ENCODE measurements around the gene PSMC2. TPM values are rescaled to one million over a fixed set of nuclear protein-coding genes. Genes with fewer than 3 reads are reported as not detected.

Gene PSMC2
- total RNA-seq, 1 experiment from 2014 or later: 171 TPM

DNA sequence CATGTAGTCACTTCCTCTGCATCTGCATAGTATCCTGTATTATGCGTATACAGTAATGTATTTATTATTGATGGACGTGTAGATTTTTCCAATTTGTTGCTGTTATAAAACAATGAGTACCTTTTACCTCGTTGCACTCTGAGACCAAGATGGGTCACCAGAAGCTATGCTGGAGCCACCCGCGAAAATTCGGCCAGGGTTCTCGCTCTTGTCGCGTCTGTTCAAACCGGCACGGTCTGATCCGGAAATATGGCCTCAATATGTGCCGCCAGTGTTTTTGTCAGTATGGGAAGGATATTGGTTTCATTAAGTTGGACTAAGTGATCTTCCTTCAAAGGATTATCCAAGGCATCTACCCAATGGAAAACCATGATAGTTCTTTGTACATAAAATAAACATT lies 1.0 kb downstream of the PSMC2 start:
- H3K27ac ChIP-seq (ENCODE audit: low read length): peak overlapping the region; percentile 95
- POLR2A ChIA-PET: no interaction called here
- in situ Hi-C loops (cut with HindIII; ENCODE audit: low pct_unique_long_range_greater_than_20kb, low sequenced_read_pairs): no loop called here

DNA sequence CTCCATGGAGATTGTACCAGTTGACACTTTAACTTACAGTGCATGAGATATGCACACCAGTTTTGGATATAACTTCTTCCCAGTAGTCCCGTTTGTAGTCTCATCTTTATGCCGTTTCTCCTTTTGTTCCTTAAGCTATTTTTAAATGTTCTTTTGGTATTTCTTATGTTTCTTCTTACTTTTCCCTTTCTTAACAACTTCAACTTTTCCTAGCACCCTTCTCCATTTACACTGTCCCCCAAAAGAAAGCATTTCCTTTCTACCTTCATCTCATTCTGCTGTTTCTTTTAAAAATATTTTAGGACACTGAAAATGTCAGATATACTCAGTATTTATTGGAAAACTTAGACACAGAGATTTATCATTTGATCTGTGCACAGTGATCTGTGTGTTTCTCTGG lies 1.5 kb downstream of the PSMC2 start:
- peak overlapping the region; percentile 95 for H3K27ac ChIP-seq (ENCODE audit: low read length)
- H3K9me3 ChIP-seq (ENCODE audit: control insufficient read depth, insufficient read depth, low read depth, low read length): no peaks in the 10 kb centered on the region
- no peak for TF ChIP-seq TCF7L2 (IDR thresholded peaks at IDR 0.05; ENCODE audit: low read depth, low read length)
- no peak for TF ChIP-seq POLR2AphosphoS5 (IDR thresholded peaks at IDR 0.05; ENCODE audit: low read depth, low read length)
- no peak for TF ChIP-seq SIN3A (IDR thresholded peaks at IDR 0.05; ENCODE audit: borderline replicate concordance, insufficient read depth, low read depth, low read length)
- TF ChIP-seq, protein P1, sequence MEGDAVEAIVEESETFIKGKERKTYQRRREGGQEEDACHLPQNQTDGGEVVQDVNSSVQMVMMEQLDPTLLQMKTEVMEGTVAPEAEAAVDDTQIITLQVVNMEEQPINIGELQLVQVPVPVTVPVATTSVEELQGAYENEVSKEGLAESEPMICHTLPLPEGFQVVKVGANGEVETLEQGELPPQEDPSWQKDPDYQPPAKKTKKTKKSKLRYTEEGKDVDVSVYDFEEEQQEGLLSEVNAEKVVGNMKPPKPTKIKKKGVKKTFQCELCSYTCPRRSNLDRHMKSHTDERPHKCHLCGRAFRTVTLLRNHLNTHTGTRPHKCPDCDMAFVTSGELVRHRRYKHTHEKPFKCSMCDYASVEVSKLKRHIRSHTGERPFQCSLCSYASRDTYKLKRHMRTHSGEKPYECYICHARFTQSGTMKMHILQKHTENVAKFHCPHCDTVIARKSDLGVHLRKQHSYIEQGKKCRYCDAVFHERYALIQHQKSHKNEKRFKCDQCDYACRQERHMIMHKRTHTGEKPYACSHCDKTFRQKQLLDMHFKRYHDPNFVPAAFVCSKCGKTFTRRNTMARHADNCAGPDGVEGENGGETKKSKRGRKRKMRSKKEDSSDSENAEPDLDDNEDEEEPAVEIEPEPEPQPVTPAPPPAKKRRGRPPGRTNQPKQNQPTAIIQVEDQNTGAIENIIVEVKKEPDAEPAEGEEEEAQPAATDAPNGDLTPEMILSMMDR (IDR thresholded peaks at IDR 0.05): no peak
- TF ChIP-seq, protein P2, sequence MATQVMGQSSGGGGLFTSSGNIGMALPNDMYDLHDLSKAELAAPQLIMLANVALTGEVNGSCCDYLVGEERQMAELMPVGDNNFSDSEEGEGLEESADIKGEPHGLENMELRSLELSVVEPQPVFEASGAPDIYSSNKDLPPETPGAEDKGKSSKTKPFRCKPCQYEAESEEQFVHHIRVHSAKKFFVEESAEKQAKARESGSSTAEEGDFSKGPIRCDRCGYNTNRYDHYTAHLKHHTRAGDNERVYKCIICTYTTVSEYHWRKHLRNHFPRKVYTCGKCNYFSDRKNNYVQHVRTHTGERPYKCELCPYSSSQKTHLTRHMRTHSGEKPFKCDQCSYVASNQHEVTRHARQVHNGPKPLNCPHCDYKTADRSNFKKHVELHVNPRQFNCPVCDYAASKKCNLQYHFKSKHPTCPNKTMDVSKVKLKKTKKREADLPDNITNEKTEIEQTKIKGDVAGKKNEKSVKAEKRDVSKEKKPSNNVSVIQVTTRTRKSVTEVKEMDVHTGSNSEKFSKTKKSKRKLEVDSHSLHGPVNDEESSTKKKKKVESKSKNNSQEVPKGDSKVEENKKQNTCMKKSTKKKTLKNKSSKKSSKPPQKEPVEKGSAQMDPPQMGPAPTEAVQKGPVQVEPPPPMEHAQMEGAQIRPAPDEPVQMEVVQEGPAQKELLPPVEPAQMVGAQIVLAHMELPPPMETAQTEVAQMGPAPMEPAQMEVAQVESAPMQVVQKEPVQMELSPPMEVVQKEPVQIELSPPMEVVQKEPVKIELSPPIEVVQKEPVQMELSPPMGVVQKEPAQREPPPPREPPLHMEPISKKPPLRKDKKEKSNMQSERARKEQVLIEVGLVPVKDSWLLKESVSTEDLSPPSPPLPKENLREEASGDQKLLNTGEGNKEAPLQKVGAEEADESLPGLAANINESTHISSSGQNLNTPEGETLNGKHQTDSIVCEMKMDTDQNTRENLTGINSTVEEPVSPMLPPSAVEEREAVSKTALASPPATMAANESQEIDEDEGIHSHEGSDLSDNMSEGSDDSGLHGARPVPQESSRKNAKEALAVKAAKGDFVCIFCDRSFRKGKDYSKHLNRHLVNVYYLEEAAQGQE (IDR thresholded peaks at IDR 0.05; ENCODE audit: insufficient read depth in 1 of 2, low read depth in 2 of 2, low read length in 1 of 2): no peak
- in situ Hi-C loops (cut with HindIII; ENCODE audit: low pct_unique_long_range_greater_than_20kb, low sequenced_read_pairs) (no loop called here), intact Hi-C loops (cut with micrococcal nuclease; ENCODE audit: unreplicated experiment) (no loop called here)
- peak overlapping the region; percentile 87; a peak in 3 of 4 replicates for H3K4me3 ChIP-seq (ENCODE audit: low read depth in 2 of 2, low read length in 2 of 2)
- ChIA-PET POLR2A (no interaction called here), CTCF (no interaction called here)
- H3K36me3 ChIP-seq (ENCODE audit: control insufficient read depth, insufficient read depth, low read length): peaks cover 4% of the 10 kb centered on the region
- DNase-seq (ENCODE audit: low read depth, low spot score) (no peak), ATAC-seq (no peak)
- no peaks in the 10 kb centered on the region for H3K27me3 ChIP-seq (ENCODE audit: control insufficient read depth, insufficient read depth, low read length)
- BruUV-seq (replicated peaks): no TSS peak
- peaks cover 19% of the 10 kb centered on the region for H3K4me1 ChIP-seq (ENCODE audit: control insufficient read depth, insufficient read depth, low read length)

More for the DNA sequence above, 1.0 kb downstream of the PSMC2 start:
- intact Hi-C loops (cut with micrococcal nuclease; ENCODE audit: unreplicated experiment): no loop called here
- Histone ChIP-seq H3K36me3 (ENCODE audit: control insufficient read depth, insufficient read depth, low read length) (no peaks in the 10 kb centered on the region; the same call in 1 of the 2 replicates), H3K4me1 (ENCODE audit: control insufficient read depth, insufficient read depth, low read length) (peaks cover 20% of the 10 kb centered on the region), H3K4me3 (ENCODE audit: low read depth in 2 of 2, low read length in 2 of 2) (peak overlapping the region; percentile 87), H3K9me3 (ENCODE audit: control insufficient read depth, insufficient read depth, low read depth, low read length) (no peaks in the 10 kb centered on the region), H3K27me3 (ENCODE audit: control insufficient read depth, insufficient read depth, low read length) (no peaks in the 10 kb centered on the region)
- BruUV-seq (replicated peaks): no TSS peak
- TF ChIP-seq POLR2AphosphoS5 (IDR thresholded peaks at IDR 0.05; ENCODE audit: low read depth, low read length): no peak
- TF ChIP-seq, protein P1 (IDR thresholded peaks at IDR 0.05): no peak
- no peak for TF ChIP-seq SIN3A (IDR thresholded peaks at IDR 0.05; ENCODE audit: borderline replicate concordance, insufficient read depth, low read depth, low read length)
- TF ChIP-seq, protein P2 (IDR thresholded peaks at IDR 0.05; ENCODE audit: insufficient read depth in 1 of 2, low read depth in 2 of 2, low read length in 1 of 2): no peak
- no peak for TF ChIP-seq TCF7L2 (IDR thresholded peaks at IDR 0.05; ENCODE audit: low read depth, low read length)
- no peak for ATAC-seq
- DNase-seq (ENCODE audit: low read depth, low spot score): no peak
- CTCF ChIA-PET: no interaction called here
